HEK293 (cell line): ENCODE data around the gene PEAK3.

Experiments
- GLI4 ChIP-seq: fragments of 450-650 bp; formaldehyde crosslinking; IDR thresholded peaks from 2 replicates; pipeline ENCODE4 v1.5.1; 2016; ENCODE audit warnings: missing biosample characterization, missing genetic modification characterization
- HOXA7 ChIP-seq: sonication (generic); formaldehyde crosslinking; IDR thresholded peaks from 2 replicates; pipeline ENCODE4 v1.8.1; 2022; ENCODE audit warnings: missing genetic modification reagents, borderline replicate concordance
- HOXD13 ChIP-seq: sonication (generic); formaldehyde crosslinking; IDR thresholded peaks from 2 replicates; pipeline ENCODE4 v1.8.0; 2022; ENCODE audit warnings: missing genetic modification reagents, borderline replicate concordance
- KLF9 ChIP-seq: fragments of 450-650 bp; formaldehyde crosslinking; IDR thresholded peaks from 2 replicates; pipeline ENCODE4 v1.5.1; 2016; ENCODE audit warnings: missing biosample characterization, missing genetic modification characterization, low read depth
- PATZ1 ChIP-seq: fragments of 450-650 bp; formaldehyde crosslinking; IDR thresholded peaks from 2 replicates; pipeline ENCODE4 v1.5.1; 2016; ENCODE audit warnings: missing biosample characterization, missing genetic modification characterization
- SCRT2 ChIP-seq: fragments of 450-650 bp; formaldehyde crosslinking; IDR thresholded peaks from 2 replicates; pipeline ENCODE4 v1.5.1; 2016; ENCODE audit warnings: missing biosample characterization, missing genetic modification characterization
- ZBTB17 ChIP-seq: fragments of 450-650 bp; formaldehyde crosslinking; IDR thresholded peaks from 2 replicates; pipeline ENCODE4 v1.5.1; 2016; ENCODE audit warnings: missing biosample characterization, missing genetic modification characterization
- ZBTB44 ChIP-seq: fragments of 450-650 bp; IDR thresholded peaks from 2 replicates; pipeline ENCODE4 v1.5.1; 2018; ENCODE audit warnings: missing biosample characterization, mild to moderate bottlenecking, missing genetic modification characterization
- ZBTB6 ChIP-seq: fragments of 450-650 bp; formaldehyde crosslinking; IDR thresholded peaks from 2 replicates; pipeline ENCODE4 v1.5.1; 2017; ENCODE audit warnings: missing biosample characterization, missing genetic modification characterization
- ZFHX2 ChIP-seq: fragments of 450-650 bp; formaldehyde crosslinking; conservative IDR thresholded peaks from 2 replicates; pipeline ENCODE4 v1.5.1; 2016; ENCODE audit warnings: missing biosample characterization, missing genetic modification characterization
- ZNF112 ChIP-seq: fragments of 450-650 bp; formaldehyde crosslinking; IDR thresholded peaks from 2 replicates; pipeline ENCODE4 v1.5.0; 2017; ENCODE audit warnings: missing biosample characterization, missing genetic modification characterization
- ZNF133 ChIP-seq: fragments of 450-650 bp; formaldehyde crosslinking; IDR thresholded peaks from 2 replicates; pipeline ENCODE4 v1.5.1; 2016; ENCODE audit warnings: missing biosample characterization, missing genetic modification characterization
- ZNF19 ChIP-seq: fragments of 450-650 bp; formaldehyde crosslinking; IDR thresholded peaks from 2 replicates; pipeline ENCODE4; 2016; ENCODE audit warnings: missing biosample characterization, missing genetic modification characterization, low read depth
- ZNF2 ChIP-seq: fragments of 450-650 bp; formaldehyde crosslinking; IDR thresholded peaks from 2 replicates; pipeline ENCODE4 v1.5.1; 2016; ENCODE audit warnings: missing biosample characterization, missing genetic modification characterization
- ZNF24 ChIP-seq: fragments of 450-650 bp; formaldehyde crosslinking; IDR thresholded peaks from 2 replicates; pipeline ENCODE4 v1.5.1; 2016; ENCODE audit warnings: missing biosample characterization, missing genetic modification characterization
- ZNF341 ChIP-seq: fragments of 450-650 bp; formaldehyde crosslinking; IDR thresholded peaks from 2 replicates; pipeline ENCODE4; 2016; ENCODE audit warnings: low read depth, missing biosample characterization, missing genetic modification characterization
- ZNF350 ChIP-seq: fragments of 450-650 bp; formaldehyde crosslinking; IDR thresholded peaks from 2 replicates; pipeline ENCODE4 v1.5.0; 2017; ENCODE audit warnings: missing biosample characterization, mild to moderate bottlenecking, missing genetic modification characterization
- ZNF391 ChIP-seq: fragments of 450-650 bp; formaldehyde crosslinking; IDR thresholded peaks from 2 replicates; pipeline ENCODE4 v1.5.1; 2016; ENCODE audit warnings: low read depth, missing biosample characterization, missing genetic modification characterization, borderline replicate concordance
- ZNF398 ChIP-seq: fragments of 450-650 bp; formaldehyde crosslinking; IDR thresholded peaks from 2 replicates; pipeline ENCODE4 v1.5.1; 2017; ENCODE audit warnings: missing biosample characterization, missing genetic modification characterization
- ZNF426 ChIP-seq: fragments of 450-650 bp; formaldehyde crosslinking; IDR thresholded peaks from 2 replicates; pipeline ENCODE4 v1.5.1; 2017; ENCODE audit warnings: missing biosample characterization, missing genetic modification characterization, mild to moderate bottlenecking, inconsistent platforms, moderate library complexity
- ZNF513 ChIP-seq: fragments of 450-650 bp; IDR thresholded peaks from 2 replicates; pipeline ENCODE4 v1.5.1; 2018; ENCODE audit warnings: missing biosample characterization, missing genetic modification characterization
- ZNF548 ChIP-seq: fragments of 450-650 bp; formaldehyde crosslinking; IDR thresholded peaks from 2 replicates; pipeline ENCODE4 v1.5.1; 2016; ENCODE audit warnings: missing biosample characterization, missing genetic modification characterization
- ZNF596 ChIP-seq: fragments of 450-650 bp; IDR thresholded peaks from 2 replicates; pipeline ENCODE4 v1.5.0; 2018; ENCODE audit warnings: missing biosample characterization, mild to moderate bottlenecking, missing genetic modification characterization, moderate library complexity
- ZNF747 ChIP-seq: fragments of 450-650 bp; formaldehyde crosslinking; IDR thresholded peaks from 2 replicates; pipeline ENCODE4 v1.5.1; 2016; ENCODE audit warnings: missing biosample characterization, missing genetic modification characterization
- ZNF768 ChIP-seq: fragments of 450-650 bp; formaldehyde crosslinking; IDR thresholded peaks from 2 replicates; pipeline ENCODE4 v1.5.1; 2018; ENCODE audit warnings: missing biosample characterization, mild to moderate bottlenecking, missing genetic modification characterization
- ZNF785 ChIP-seq: fragments of 450-650 bp; formaldehyde crosslinking; IDR thresholded peaks from 2 replicates; pipeline ENCODE4 v1.5.1; 2016; ENCODE audit warnings: missing biosample characterization, missing genetic modification characterization
- TF ChIP-seq, protein P1 (sequence below): fragments of 450-650 bp; formaldehyde crosslinking; IDR thresholded peaks from 2 replicates; pipeline ENCODE4 v1.5.1; 2016; ENCODE audit warnings: missing biosample characterization, missing genetic modification characterization
- TF ChIP-seq, protein P2 (sequence below): fragments of 450-650 bp; formaldehyde crosslinking; IDR thresholded peaks from 2 replicates; pipeline ENCODE4 v1.5.1; 2016; ENCODE audit warnings: missing biosample characterization, missing genetic modification characterization

PEAK3 gene

GRCh38 chr19:2266183-2266993 is 15.6 kb downstream of the PEAK3 start (continued):
- TF ChIP-seq ZBTB44 (tag by site-specific recombination) (no peak), ZBTB17 (tag by site-specific recombination) (peak; percentile 53; the same call in 1 of the 2 replicates), ZNF391 (tag by site-specific recombination) (no peak), SCRT2 (tag by site-specific recombination) (peak; percentile 40; the same call in 1 of the 2 replicates), ZNF426 (tag by site-specific recombination) (no peak), ZNF350 (no peak), ZNF747 (tag by site-specific recombination) (no peak), GLI4 (tag by site-specific recombination) (no peak), ZBTB6 (tag by site-specific recombination) (no peak), PATZ1 (tag by site-specific recombination) (peak; percentile 38; the same call in 1 of the 2 replicates), ZNF768 (tag by site-specific recombination) (no peak), ZNF112 (tag by site-specific recombination) (no peak), ZNF513 (tag by site-specific recombination) (no peak), ZNF133 (tag by site-specific recombination) (no peak), ZNF398 (tag by site-specific recombination) (peak; percentile 53), HOXA7 (no peak), HOXD13 (CRISPR knock-in tag) (no peak), ZFHX2 (tag by site-specific recombination) (peak; percentile 84), ZNF24 (tag by site-specific recombination) (no peak), ZNF341 (tag by site-specific recombination) (peak; percentile 85), ZNF19 (tag by site-specific recombination) (no peak), ZNF548 (tag by site-specific recombination) (no peak), ZNF2 (tag by site-specific recombination) (no peak), ZNF596 (tag by site-specific recombination) (no peak), KLF9 (tag by site-specific recombination) (no peak), ZNF785 (tag by site-specific recombination) (no peak)
- TF ChIP-seq, protein P1, sequence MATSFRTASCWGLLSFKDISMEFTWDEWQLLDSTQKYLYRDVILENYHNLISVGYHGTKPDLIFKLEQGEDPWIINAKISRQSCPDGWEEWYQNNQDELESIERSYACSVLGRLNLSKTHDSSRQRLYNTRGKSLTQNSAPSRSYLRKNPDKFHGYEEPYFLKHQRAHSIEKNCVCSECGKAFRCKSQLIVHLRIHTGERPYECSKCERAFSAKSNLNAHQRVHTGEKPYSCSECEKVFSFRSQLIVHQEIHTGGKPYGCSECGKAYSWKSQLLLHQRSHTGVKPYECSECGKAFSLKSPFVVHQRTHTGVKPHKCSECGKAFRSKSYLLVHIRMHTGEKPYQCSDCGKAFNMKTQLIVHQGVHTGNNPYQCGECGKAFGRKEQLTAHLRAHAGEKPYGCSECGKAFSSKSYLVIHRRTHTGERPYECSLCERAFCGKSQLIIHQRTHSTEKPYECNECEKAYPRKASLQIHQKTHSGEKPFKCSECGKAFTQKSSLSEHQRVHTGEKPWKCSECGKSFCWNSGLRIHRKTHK (tag by site-specific recombination): no peak
- TF ChIP-seq, protein P2, sequence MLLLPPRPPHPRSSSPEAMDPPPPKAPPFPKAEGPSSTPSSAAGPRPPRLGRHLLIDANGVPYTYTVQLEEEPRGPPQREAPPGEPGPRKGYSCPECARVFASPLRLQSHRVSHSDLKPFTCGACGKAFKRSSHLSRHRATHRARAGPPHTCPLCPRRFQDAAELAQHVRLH (tag by site-specific recombination): no peak
